HG03565 (cell line): Measurements from ENCODE around the gene AHCYL1.

Experiments used
- ATAC-seq: cut with Tn5 transposase; IDR thresholded peaks from one replicate; pipeline ENCODE4 v1.9.1; 2021; ENCODE audit warnings: mild to moderate bottlenecking, moderate library complexity; ENCODE audit not compliant: unreplicated experiment

The AHCYL1 gene

DNA sequence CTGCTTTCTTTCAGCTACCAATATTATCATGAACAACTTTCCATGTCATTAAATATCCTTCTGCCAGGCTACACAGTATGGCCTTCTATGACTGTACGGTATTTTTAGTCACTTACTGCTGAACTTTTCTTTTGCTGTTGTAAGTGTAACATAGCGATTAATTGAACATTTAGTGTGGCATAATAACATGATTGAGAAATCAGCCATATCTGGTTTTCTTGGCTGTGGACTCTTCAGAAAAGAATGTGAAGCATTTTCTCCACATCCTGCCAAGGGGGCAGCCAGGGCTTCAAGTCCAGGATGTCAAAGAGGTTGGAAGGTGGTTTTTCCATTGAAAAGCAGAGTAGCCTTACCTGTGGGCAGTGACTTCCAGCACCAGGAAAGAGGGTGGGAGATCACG, 8.8 kb upstream of the AHCYL1 start:
- no peak for ATAC-seq

DNA sequence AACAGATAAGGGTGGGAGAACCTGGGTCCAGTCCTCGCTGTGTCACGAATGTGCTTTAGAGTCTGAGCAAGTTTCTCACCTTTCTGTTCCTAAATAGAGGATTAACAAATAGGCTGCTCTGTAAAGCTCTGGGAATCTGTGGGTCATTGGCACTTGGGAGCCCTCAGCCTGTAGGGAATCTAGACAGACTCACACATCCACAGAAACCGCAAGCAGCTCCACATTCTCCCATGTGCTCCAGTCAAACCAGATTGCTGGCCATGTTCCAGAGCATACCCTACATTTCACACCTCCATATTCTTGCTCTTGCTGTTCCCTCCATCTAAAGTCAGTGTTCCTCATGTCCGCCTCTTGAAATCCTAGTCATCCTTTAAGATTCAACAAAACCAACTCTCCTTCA, 7.8 kb upstream of the AHCYL1 start:
- ATAC-seq: no peak

DNA sequence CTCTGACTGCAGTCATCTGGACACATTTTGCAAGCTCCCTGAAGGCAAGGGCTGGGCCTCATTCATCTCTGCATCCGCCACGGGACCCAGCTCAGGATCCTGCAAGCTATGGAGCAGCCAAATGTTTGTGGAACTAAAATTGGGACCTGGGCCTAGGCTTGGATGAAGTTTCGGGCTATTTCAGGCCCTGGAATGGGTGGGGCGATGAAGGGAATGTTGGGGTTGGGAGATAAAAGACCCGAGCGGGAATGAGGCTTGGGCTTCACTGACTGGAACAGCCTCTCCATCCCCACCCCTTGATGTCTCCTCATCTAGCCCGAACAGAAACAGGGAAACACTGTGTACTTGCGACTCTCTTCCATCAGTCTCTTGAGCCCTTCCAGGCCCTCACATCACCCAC, 7.3 kb upstream of the AHCYL1 start:
- ATAC-seq: no peak

DNA sequence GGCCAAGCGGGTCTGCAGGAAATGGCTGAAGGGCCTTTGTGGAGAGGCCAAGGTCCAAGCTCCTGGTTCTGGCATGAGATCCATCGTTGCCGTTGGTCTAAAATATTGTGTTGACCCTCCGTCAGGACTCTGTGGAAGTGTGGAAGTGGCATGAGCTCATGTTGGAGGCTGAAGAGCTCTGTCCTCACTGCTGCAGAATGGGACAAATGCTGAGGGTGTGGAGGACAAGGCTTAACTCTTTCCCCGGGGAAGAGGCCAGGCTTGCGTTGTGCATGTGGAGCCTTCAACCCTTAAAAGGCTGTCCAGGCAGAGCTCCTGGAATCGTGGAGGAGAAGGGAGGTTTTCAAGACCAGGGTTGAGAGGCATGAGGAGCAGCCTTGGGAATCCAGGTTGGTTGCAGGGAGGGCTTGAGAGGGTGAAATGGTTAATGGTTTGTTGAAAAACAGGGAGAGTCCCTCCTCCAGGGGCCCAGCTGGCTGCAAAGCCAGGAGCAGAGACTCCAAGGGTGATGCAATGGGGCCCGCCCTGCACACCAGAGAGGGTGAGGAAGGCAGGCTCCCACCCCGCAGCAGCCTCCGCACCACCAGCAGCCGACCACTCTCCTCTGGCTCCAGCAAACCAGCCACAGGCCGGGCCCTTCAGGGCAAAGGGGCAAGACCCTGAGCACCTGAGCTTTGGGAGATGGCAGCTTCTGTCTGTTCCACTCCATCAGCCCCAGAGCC, 6.7 kb upstream of the AHCYL1 start:
- no peak for ATAC-seq

DNA sequence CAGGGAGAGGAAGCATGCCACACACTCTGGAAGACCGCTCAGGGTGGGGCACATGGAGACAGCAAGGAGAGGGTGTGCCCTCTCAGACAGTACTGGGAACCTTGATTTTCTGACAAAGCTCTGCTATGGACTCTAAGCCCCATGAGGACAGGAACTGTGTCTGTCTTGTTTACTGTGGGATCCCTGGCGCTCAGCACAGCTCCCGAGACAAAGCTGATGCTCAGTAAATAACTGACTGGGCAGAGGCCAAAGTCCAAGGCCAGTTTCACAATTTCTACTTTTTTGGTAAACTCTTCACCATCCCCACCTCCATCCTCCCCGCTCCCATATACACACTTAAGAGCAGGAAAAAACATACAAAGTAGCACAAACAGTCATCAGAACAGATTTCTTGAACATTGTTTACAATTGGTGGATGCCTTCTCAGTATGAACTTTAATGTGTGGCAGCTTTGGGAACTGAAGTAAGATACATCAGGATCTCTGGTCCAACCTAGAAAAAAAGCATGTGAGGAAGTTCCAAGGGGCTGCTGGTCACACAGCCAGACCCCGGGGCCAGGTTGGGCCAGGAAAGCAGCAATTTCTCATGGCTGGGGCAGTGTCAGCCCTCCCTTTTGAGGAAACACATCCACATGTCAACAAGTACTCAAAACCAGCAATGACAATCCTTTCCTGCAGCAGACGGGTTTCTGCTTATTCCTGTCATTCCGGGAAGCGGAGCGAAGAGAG, 5.6 kb upstream of the AHCYL1 start:
- ATAC-seq: no peak

DNA sequence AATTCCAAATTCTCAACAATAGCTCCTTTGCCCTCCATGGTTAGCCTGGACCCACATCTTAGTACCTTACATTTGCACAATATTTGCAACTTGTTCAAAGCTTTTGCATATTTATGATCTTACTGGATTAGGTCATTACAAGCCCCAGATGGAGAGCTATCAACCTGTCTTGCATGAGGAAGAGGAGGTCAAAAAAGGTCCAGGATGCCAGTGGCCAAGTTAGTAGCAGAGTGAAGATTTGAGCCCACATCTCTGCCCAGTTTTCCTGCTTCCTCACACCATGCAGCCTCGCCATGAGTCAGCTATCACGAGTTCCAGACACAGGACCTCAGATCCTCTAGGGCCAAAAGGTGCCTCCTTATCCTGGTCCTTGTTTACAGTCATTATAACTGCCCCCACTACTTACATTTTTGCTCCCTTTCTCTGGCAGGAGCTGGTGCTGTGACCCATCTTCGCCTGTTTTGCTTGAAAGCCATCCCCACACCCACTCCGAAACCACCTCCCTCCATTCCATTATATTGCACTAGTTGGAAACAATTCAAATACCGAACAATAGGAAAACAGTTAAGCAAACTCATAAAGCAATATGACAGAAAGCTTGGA, 5.0 kb upstream of the AHCYL1 start:
- no peak for ATAC-seq

DNA sequence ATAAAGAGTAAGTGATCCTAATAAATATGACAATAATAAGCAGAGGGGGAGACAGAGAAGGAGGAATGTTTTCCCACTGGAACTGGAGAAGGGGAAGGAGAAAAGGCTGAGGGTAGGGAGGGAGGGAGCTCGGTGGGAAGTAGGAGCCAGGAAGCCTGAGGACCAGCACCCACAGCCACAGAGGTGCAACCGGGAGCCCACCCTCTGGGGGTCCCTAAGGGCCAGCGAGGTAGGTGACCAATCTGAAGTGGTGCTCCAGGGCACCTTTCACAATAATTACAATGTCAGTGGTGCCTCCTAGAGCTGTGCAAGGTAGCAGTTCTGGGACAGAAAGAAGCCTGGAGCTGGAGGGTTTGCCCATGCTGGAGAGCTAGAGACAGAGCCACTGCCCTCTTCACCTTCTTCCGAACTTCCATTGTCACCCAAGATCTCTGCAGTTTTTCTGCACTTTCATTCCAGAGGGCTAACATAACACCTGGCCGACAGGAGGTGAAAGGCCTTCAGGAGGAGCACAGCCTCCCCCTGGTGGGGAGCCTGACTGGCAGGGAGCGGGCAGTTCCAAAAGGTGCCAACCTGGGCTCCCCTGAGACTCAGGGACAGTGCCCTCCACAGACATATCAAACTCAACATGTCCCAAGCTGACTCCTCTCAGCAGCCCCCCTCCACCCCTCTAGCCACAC, 4.1 kb upstream of the AHCYL1 start:
- no peak for ATAC-seq

DNA sequence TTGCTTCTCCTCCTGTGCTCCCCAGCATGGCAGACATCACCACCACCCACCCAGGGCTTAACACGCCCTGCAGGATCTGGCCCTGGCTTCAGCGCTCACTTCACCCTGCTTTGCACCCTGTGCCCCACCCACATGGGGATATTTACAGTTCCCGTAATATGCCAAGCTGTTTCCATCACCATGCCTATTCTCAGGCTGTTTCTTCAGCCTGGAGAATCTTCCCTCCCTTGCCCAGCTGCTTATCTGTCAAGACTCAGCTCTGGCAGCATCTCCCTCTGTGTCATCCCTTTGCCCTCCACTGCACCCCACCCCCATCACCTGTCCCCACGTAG, 3.6 kb upstream of the AHCYL1 start:
- ATAC-seq: no peak

DNA sequence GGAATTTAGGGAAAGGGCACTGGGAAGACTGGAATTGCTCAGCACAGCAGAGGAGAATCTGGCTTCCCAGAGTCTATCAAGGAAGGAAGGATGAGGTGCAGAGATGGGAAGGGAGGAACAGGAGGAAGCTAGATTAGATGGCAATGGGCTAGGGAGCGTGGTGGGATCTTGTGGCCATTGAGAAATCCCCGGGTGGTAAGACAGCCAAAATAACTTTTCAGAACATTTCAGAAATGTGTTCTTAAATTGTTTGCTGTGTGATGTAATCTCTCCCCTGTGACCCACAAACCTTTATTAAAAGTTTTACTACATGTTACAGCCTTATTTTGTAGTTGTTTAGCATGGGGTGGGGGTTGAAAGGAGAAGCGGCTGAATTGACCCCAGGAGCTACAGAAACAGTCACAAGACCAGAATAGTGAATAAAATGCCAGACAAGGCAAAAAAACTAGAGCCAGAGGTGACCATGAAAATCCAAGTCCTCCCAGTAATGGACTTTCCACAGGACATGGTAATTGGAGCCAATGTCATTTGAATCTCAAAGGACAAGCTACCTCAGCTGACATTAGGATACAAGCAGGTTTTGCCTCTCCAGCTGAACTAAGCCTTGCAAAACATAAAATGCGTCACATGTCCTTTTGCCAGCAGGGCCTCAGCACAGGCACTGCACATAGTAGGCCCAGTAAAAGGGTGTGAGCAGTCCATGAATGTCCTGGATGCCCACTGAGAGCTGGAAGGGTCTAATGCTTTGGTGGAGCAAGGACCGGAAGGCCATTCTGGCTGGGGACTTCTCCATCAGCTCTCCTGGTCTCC, 980 bp upstream of the AHCYL1 start:
- no peak for ATAC-seq

DNA sequence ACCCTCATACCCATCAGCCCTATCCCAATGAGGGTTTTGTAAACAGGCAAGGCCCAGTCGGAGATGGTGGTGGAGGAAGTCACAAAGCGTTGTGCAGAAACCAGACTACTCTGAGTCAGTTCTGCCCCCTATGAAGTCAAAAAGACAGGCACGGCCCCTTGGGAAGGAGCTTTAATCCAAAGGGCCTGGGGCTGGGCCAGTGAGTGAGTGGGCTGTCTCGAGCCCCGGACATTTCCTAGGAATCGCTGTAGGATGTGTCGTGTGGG, 442 bp upstream of the AHCYL1 start:
- no peak for ATAC-seq

DNA sequence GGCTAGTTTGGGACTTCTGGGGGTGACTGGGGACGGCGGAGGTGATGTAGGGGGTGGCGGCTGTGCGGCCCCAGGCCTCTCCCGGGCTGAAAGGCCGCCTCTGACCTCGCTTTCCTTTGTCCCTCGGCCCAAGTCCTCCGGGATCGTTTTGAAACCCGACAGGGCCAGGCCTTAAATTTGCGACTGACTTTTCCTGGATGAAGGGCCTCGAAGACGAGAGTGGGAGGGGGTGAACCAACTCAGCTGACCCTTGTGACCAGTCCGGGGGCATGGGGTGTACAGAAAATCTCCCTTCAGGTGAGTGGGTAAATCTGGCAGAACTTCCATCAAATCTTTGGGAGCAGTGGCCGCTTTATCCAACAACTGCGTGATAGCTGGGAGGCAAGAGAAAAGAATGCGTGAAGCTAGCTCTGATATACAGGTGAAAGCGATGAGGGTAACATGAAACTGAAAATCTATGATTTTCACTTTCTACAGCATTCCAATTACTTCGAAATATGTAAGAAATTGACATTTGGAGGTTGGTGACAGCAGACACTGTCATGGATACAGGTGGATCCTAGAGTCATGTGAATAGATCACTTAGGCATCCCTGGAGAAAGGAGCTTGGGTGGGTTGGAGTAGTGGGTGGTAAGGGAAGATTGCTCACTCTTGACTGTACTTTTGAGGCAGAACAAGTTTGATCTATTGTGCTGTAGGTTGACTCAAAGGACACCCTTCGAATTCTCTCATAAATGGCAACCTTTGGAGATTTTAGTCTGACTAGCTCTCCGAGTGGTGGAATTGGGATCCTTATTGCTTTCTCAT, 885 bp downstream of the AHCYL1 start:
- no peak for ATAC-seq

DNA sequence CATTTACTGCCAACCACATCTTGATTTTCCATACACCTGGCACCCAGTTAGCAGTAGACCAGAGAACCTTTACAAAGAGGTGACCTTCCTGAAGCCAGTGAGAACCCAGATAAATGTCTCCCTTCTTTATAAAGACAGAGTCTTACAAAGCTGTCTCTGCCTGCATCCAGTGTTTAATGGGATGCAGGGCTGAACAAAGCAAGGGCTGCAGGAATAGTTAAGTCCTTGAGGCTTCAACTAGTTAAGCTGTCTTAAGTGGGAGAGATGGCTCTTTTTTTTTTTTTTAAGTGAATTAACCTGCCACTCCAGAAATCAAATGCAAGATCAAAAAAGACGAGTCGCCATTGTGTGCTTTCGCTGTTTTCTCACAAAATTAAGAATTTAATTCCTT, 1.5 kb downstream of the AHCYL1 start:
- ATAC-seq: no peak

DNA sequence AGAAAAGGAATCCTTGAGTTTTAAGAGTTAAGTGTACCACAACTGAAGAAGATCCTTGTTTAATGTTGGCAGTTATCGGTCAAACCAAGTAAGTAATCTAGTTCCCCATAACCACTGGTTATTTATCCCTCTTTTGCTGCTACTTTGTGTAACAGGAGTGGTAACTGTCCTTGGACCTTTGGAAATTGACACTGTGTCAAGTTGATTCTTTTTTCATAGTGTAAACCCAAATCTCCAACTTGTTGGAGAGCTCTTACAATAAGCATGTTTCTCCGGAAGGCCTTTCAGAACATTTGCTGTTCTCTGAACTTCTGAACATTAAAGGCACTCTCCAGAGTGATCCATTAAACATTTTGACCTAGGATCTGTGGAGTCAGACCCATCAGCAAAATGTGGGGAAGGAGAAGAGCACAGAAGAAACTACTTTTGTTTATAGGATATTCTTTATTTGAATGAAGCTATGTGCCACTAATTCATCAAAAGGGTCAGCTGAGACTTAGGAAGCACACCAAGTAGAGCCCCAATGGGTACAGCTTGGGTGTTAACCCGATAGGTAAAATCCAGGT, 3.9 kb downstream of the AHCYL1 start:
- ATAC-seq: no peak

DNA sequence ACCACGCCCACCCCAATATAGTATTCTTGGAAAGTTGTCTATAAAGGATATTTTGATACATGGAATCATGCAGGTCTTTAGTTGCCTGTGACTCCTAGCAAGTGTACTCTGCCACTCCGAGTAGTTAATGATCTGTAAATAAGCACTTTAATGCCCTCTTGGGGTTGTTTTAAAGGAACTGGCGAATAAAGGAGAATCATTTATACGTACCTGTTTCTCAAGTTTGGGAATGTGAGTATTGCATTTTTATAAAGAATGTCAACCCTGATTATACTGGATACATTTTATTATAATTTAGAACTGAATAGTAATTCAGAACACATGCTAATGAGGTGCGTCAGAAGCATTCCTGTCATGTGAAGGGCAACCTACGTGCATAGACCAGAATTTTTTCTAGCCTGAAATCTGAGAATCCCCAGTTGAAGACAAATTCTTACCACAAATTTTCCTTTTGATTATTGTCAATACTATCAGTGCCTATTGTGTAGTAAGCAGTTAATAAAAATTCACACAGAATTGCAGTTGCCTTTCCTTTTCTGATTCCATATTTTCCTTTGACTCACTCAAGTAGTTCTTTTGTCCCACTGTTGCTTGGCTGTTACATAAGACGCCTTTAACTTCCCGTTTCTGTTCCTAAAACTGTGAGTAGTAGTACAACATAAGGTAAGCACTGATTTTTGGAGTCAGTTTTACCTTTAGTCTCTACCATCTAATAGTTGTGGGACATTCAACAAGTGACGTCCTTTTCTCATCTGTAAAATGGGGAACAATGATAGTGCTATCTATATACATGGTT, 5.1 kb downstream of the AHCYL1 start:
- no peak for ATAC-seq

DNA sequence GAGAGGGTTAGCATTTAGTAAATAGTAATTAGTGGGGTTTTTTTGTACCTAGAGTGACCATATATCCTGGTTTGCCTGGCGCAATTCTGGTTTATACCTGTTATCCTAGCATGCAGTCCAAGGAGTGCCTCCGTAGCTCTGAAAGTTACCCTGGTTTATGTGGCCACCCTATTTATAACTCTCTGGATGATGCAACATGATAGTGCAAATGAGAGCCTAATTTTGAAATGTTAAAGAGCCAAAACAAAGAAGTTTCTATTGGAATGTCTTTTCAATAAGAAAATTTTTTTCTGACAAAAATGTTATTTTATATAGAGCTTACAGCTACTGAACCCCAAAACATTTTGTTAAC, 5.7 kb downstream of the AHCYL1 start:
- ATAC-seq: no peak

DNA sequence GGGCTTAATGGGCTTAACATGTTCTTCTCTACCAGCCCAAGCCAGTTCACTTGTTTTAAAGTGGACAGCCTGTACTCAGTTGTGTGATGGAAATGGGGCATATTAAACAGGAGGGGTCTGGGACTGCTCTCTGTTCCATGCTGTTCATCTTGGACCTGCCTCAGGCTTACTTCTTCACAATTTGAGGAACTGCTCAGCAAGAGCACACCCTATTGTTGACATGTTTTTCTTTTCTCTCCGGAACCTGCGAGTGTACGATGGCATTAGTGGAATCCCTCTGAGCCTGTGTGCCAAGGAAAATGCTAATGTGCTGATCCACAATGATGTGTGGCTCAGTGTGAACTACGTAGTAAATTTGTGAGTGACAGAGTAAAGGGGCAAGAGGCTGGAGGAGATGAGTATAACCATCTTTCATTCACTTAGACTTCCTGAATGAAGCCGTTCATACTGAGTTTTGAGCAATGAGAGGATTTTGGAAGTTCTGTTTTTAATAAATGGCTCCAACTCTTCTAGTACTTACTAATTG, 6.9 kb downstream of the AHCYL1 start:
- no peak for ATAC-seq

DNA sequence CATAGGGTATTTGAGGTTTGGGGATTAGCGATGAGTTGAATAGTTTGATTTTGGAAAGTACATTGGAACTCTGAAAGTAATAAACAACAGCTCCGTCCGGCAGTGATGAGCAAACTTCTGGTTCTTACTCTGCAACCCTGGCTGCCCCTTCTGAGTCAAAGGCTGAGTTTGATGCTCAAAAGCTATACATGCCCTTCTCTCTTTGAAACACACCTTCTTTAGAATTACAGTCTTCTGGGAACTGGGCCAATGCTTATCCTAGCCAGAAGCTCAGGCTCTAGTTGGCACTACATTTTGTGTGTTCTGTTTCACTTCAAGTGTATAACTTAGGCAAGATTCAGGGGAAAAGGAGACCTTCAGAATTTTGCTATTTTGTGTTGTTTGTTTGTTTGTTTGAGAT, 9.3 kb downstream of the AHCYL1 start:
- ATAC-seq: no peak

DNA sequence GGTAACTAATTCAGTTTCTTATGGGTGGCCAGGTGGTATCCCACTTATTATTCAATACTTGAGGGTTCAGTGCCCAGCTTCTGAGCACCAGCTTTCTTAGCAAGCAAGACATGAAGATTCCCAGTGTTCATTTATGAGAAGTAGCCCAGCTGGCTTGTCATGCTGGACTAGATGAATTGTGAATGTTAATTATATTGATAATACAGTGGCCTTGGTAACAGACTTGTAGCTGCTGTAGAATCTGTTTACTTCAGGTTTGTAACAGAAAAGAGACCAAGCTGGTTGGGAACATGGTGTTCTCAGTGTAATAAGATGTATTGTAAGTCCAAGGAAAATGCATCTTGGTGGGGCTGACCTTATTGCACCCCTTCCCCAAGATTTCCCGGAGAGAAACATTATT, 10.1 kb downstream of the AHCYL1 start:
- no peak for ATAC-seq

DNA sequence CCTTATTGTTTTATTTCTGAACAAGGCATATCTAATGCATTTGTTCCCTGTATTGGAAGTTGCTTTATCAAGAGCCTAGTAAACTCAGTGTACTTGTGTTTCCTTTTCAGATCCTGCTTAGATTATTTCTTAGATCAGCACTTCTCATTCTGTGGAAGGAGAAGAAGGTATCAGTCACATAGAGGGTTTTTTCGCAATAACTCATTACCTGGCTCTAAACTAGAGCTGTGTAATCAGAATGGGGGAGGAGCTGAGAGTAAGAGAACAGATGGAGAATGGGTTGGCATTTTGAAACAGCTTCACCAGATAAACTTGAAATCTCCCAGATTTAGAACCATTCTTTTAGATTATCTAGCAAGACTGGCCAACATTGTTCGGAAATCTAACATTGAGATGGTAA, 11.0 kb downstream of the AHCYL1 start:
- ATAC-seq: no peak
